Measurements from ENCODE around the gene LUZP2.
"Not testable (repeated sequence)": the region's sequence is repeated elsewhere in the genome, so short reads cannot be mapped to it uniquely, and the experiment has no call there.

Gene LUZP2

DNA sequence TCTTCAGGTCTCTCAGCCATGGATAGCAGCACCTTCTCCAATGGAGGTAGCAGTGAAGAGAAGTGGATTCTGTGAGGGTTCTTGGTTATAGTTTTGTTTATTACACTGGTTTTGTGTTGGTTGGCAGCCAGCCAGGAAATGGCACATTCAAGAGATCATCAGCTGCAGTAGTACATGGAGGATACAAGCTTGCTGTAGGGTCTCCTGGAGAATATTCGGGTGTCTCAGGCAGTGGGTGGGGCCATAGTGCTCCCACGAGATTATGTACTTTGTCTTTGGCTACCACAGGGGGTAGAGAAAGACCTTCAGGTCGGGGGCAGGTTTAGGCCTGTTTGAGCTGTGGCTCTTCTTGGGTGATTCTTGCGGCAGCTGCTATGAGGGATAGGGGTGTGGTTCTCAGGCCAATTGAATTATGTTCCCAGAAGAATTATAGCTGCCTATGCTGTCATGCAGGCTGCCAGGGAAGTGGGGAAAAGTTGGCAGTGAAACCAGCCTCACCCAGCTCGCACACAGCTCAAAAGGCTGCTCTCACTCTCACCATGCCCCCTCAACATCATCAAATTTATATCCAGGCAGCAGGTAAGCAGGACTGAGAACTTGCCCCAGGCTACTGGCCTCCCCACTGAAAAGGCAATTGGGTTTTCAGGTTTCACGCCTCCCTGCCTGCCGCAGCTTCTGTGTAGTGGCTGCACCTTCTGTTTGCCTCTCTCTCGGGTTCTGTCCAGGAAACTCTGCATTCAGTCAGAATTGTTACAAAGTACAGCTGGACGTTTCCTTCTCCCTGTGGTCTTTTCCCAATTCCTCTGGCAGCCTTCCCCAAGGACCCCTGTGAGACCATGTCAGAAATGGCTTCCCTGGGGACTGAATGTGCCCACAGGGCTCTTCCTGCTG is 435.5 kb downstream of the LUZP2 start:
- DNase-seq, result peak; percentile 38 to 61

- DNase-seq, result no peak
Observed at GRCh38 chr11:24934733-24935439, 438.0 kb downstream of the LUZP2 start.

DNA sequence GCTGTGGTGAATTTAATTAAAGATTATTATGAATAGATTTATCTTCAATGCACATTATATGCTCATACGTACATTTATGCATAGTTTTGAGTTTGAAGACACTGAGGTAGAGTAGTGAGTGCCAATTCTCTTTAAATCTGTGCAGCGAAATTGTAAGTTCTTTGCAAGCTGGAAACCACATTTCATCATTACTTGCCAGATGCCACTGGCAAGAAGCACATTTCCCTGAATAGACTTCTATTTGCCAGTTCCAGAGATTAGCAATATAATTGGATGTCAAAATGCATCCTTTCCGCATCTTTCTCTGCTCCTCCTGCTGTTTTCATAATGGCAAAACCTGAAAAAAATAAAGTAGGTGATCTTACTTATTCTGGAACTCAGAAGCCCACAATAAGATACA is 448.0 kb downstream of the LUZP2 start:
- DNase-seq, result no peak

DNA sequence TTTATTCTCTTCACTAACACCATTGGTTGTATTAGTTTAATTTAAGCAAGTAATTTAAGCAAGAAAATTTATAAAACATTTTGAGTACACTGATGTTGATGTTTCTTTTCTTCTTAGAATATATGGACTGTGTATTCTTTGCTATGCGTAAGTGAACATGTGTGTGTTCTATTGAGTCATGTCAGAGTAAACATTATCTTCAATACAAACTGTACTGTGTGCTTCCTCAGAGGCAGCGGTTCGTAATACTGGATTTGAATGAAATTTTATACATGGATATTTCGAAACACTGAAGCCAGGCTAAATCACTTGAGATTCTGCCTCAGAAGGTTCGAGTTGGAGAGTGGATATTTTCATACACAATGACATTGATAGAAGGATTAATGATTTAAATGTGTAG is 452.6 kb downstream of the LUZP2 start:
- DNase-seq, result no peak

GRCh38 chr11:24963852-24964251 is 467.0 kb downstream of the LUZP2 start:
- DNase-seq, result peak in 1 of 2 experiments; percentile 57

DNA sequence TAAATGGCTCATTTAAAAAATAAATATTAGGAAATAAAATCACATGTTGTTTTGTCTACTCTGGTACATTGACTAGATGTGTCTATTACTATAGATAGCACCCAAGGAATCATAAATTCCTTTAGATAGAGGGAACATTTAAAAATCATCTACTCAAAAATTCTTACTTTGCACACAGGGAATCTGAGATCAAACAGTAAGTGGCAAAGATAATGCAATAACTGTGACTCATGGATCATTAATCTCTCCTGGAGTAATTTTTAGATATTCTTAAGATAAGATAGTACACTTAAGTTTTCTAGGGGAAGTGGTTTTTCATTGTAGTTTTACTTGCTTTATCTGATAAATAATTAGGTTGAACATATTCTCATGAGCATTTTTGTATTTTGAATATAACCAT is 468.9 kb downstream of the LUZP2 start:
- DNase-seq, result no peak

DNA sequence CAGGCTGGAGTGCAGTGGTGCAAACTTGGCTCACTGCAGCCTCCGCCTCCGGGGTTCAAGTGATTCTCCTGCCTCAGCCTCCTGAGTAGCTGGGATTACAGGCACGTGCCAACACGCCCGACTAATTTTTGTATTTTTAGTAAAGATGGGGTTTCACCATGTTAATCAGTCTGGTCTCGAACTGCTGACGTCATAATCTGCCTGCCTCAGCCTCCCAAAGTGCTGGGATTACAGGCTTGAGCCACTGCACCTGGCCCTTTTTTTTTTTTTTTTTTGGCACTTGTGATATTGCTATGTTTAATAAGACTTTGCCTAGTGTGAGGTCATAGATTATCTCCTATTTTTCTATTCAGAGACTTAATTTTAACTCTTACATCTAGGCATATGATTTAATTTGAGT is 497.1 kb downstream of the LUZP2 start:
- not testable (repeated sequence) for DNase-seq

DNA sequence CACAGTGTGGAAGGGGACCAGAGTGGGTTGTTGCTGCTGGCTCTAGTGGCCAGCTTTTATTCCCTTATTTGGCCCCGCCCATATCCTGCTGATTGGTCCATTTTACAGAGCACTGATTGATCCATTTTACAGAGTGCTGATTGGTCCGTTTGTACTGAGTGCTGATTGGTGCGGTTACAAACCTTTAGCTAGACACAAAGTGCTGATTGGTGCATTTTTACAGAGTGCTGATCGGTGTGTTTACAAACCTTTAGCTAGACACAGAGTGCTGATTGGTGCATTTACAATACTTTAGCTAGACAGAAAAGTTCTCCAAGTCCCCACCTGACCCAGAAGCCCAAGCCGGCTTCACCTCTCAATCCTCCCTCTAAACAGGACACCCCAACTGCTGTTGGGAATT is 503.1 kb downstream of the LUZP2 start:
- DNase-seq, result not testable (repeated sequence)

GRCh38 chr11:25037431-25037830 is 540.6 kb downstream of the LUZP2 start:
- no peak for DNase-seq

GRCh38 chr11:25038131-25038530 is 541.3 kb downstream of the LUZP2 start:
- no peak for DNase-seq

- no peak for DNase-seq
Observed at GRCh38 chr11:25039165-25039564, 542.3 kb downstream of the LUZP2 start.

DNA sequence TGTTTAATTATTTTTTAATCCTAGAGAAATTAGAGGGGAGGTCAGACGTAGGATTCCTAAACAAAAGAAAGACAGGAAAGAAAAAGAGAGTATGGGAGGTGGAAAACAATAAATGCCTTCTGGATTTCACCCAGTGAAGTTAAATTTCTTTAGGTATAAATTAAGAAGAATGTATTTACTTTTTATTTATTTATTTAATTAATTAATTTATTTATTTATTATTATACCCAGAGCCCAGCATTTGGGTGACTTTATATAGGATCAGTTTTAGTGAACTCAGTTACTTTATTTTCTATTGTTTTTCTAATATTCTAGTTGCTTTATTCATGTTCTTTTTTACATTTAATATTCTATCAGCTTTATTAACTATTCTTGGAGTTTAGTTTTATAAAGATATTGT is 551.8 kb downstream of the LUZP2 start:
- DNase-seq, result no peak

GRCh38 chr11:25052844-25053243 is 556.0 kb downstream of the LUZP2 start:
- DNase-seq, result no peak

DNA sequence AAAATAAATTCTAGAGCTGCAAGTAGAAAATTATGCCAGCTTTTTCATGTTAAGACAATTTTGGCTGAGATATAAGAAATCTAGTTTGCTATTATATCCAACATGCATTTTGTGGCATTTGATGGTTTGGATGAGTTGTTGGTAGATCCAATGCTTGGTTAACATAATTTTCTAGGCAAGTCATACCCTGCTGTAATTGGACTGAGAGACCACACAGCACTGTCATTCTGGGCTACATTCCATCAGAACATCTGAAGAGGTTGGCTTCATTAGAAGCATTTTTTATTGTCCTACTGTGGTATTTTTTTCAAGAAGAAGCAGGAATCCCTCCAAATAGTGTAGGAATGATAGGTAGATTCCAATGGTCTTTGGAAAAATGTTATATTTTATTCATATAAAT is 561.0 kb downstream of the LUZP2 start:
- no peak for DNase-seq

DNA sequence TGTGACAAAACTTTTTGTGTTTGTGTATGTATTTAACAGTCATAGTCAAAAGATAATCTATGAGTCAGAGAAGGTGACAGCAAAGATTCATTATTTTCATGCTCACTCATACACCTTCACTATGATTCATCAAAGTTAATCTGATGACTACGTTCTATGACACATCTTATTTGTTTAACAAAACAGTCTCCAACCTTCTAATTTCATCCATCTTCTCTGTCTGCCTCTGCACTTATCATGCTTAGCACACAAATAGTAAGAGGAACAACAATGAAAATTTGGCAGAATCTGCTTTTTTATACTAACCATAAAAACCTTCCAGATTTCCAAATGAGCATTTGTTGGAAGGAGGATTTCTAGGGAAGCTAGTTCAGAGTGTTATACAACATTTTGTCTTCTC is 568.9 kb downstream of the LUZP2 start:
- DNase-seq, result no peak

DNA sequence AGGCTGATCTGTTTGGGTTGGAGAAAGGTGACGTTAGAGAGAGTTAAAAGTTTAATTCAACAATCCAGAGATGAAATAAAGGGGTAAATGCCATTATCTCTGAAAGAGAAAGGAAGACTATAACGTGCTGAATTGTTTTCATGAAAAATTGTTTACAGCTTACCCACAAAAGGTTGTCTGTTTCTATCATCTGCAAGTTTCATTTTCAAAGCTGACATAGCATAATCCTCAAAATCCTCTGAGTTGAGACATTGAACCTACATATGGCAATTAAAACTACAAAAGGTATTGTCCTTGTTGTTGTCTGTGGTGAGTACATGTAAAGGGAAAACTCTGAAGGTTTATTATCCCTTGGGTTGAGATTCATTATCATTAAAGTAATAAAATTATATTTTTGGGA is 569.9 kb downstream of the LUZP2 start:
- DNase-seq, result no peak

DNA sequence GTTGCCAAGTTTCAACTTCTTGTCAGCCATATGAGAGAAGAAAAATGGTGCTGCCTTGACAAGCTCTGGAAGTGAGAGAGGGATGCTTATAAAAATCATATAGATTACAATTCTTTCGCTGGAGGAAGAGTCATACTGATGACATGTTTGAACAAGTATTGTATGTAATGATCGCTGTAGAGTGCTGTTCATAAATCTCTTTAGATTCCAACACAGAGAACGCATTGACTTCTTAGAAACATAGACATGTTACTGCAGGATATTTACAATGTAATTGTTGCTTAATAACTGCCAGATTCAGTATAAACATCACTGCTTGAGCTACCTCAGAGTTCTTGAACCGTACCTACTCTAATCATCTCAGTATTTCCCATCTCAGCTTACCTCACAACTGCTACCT is 571.6 kb downstream of the LUZP2 start:
- DNase-seq, result no peak

DNA sequence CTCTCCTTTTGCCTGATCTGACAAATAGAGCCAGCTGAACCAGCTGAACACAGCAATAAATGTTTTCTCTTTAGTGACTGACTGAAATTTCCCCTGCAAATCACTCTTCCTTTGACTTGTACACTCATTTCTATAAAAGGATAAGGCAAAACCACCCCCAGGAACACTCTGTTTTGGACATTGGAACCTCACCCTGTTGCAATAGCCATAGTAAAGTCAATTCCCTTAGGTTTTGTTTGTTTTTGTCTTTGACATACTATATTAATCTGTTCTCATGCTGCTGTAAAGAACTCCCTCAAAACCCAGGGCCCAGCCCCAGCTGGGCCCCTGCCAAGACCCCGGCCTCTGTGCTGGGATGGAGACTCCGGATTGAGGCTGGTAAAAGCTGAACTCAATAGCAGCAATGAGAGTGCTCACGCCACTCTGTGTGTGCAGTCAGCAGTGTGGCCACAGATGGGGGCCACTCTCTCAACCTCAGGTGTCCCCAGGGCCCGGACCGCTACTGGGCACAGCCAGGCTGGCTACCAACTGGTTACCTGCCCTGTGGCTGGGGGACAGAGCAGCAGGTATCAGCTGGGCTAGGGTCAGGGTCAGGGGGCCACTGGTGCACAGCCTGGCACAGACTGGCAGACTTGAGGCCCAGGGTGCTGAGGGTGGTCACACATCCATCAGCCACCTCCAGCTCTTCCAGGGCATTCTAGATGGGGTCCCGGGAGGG is 597.4 kb downstream of the LUZP2 start:
- DNase-seq, result no peak

DNA sequence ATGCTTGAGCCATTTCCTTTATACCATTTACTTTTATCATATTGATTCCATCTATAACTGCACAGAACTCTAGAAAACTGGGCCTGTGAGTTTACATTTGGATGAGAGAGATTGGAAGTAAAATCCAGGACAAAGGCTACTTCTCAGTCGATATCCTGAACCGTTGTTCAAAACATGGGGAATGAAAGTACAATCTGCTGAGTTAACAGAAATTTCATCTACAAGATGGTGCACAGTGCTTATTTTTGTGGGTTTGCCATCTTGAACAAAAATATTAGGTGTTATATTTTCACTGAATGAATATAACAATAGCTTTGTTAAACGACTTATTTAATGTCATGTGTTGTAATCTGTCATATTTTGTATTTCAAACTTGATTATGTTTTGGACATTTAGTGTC is 622.6 kb downstream of the LUZP2 start:
- DNase-seq, result no peak
